Stimulated activated CD8-positive, alpha-beta memory T cell treated with anti-CD3 and anti-CD28 coated beads, Interleukin-4, amount 100 ng/mL, for 48 hours (primary cell): ENCODE results near the gene CDY2B.
"Not testable (repeated sequence)": the region's sequence is repeated elsewhere in the genome, so short reads cannot be mapped to it uniquely, and the experiment has no call there.

Experiments used
- DNase-seq: peaks from one replicate; pipeline ENCODE4 v3.0.0-alpha.2; 2020

Gene CDY2B

DNA sequence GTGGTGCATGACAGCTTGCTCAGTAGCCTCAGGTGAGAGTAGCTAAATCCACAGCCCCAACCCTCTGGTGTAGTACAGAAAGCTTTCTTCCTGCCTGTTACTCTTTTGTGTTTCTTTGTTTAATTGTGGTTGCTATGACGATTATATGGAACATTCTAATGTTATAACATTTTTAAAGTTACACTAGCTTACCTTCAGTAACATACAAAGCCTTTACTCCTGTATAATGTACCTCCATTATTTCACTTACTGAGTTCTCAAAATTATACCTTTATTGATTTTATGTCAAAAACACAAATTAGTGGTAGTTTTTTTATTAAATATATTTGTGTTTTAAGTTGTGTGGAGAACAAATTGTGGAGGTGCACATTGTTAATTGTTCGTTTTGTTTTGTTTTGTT, at the start of gene CDY2B:
TSS of gene CDY2B (minus strand) at position 101 of the 400 bp plus-strand sequence. CDS start 328 bp downstream, outside the sequence.
- DNase-seq, result not testable (repeated sequence)

GRCh38 chrY:17908009-17908408, 28.0 kb upstream of the CDY2B start:
- DNase-seq, result not testable (repeated sequence)

GRCh38 chrY:17907351-17907750, 27.3 kb upstream of the CDY2B start:
- DNase-seq, result not testable (repeated sequence)

GRCh38 chrY:17881697-17882096, 1.7 kb upstream of the CDY2B start:
- DNase-seq, result not testable (repeated sequence)

DNA sequence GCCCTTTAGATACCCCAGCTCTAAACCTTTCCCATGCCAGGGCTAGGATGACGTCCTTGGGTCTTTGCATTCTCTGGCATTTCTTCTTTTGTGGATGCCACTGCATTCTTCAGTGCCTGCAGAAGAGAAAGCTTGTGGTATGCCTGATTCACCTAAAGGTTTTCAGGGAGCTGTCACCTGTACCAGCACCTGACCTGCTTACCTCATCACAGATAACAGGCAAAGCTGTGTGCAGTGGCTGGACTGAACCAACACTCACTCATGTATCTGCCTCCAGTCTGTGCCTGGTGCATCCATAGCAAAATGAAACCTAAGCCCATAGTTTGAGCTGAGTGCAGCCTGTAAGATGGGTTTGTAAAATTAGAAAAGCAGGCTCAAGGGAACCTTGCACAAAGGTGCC, 3.3 kb downstream of the CDY2B start:
- not testable (repeated sequence) for DNase-seq

GRCh38 chrY:17875401-17875800, 4.6 kb downstream of the CDY2B start:
- not testable (repeated sequence) for DNase-seq

DNA sequence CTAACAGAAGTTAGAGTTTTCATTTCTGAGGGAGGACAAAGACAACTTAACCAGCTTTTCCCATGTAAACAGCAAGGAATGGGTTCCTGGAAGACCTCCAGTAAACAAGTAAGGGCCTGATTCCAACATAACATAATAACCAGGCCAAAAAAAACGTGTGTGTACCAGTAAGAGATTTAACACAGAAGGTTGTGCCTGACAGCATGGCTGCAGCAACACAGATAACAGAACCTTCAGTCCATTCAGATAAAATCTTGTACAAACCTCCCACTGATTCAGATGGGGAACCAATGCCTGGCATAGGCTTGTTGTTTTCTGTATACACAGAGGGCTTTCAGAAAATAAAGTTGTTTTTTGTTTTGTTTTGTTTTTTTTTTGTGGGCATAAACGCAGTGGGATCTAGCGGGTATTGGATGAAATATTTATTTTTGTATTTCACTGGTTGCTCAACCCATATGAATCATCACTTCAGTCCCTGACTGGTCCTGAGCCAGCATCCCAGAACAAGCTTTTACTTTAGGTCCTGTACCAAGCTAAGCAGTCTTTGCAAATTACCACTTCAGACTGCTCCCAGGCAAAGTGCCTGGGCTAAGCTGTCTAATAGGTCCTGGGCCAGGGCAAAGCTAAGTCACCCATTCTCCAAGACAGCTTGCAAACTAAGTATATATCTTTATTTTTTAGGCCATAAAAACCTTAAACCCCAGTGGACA, 8.7 kb downstream of the CDY2B start:
- DNase-seq, result not testable (repeated sequence)

GRCh38 chrY:17870737-17871136, 9.3 kb downstream of the CDY2B start:
- not testable (repeated sequence) for DNase-seq

GRCh38 chrY:17867850-17868249, 12.2 kb downstream of the CDY2B start:
- not testable (repeated sequence) for DNase-seq

DNA sequence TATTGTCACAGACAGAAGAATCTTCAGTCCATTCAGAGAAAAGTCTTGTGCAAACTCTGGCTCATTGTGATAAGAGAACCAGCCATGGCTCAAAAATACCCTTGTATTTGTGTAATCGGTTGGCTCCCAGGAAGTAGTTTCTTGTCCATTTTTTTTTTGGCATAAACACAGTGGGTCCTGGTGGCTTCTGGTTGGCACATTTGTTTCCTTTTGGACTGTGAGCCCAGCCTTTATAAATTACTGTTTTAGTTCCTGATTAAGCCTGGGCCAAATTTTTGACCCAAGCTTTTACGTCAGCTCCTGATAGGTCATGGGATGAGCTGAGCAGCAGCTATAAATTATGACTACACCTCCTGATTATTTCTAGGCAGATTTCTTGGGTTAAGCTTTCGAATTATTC, 19.4 kb downstream of the CDY2B start:
- not testable (repeated sequence) for DNase-seq

DNA sequence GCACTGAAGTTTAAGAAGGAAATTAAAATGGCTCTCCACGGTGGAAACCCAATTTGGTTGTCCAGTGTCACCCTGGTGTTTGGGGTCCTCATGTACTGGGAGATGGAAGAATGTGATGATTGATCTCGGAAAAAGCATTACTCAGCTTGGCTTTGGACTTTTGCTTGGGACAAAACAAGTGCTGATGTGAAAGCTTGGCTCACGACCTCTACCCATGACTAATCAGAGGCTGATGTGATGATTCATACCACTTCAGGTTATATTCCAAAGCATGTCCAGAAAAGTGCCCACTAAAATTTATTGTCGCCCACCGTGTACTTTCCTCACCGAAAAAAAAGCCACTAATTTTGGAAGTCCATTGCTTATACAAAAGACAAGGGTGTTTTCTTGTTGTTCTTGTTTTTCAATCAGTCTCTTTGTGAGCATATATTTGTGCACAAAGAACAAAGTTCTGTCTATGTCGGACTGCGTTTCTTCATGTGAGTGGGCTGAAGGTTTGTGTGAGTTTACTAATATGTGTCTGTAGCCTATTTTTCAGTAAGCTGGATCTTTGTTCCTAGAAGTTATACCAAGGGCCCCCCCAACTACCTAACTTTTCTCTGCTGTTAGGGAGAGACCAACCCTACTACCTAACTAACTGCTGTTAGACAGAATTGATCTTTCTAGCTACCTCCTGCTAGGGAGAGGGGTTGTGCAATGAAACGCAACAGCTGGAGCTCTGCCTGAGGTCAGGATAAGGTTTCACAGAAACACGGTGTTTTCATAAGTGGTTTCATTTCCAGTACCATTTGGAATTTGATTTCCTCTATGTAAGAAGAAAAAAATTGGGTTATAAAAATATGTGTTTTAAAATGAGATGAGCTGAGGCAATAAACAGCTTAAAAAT, 22.8 kb downstream of the CDY2B start:
- DNase-seq, result not testable (repeated sequence)

DNA sequence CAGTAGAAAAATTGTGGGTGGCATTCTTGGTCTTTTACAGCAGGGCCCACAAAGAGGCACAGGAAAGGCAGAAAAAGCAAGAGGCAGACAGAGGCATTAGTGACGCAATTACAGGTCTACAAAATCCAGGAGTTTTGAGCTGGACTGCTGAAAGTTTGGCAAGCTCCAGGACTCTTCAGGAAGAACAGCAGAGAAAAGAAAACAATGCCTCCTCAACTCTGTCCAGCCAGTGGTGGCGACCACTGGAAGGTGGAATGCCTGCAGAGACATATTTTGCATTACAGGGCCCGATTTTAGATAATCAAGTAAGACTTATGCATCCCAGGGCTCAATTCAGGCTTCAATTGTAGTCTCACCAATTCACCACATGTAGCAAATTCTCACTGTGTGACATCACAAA, 23.5 kb downstream of the CDY2B start:
- not testable (repeated sequence) for DNase-seq

DNA sequence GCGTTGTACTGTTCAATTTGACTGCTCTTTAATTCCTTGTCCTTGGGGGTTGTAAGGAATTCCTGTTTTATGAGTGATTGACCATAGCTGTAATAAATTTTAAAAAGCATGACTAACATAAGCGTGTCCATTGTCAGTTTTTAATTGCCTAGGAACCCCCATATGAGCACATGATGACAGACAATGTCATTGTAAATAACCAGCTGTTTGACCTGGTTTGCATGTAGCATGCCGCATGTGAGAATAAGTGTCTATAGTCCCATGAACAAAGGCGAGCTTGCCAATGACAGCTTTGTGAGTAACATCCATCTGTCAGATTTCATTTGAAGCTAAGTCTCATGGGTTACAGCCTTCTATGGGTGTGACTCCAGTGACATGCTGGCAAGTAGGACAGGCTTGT, 30.9 kb downstream of the CDY2B start:
- DNase-seq, result not testable (repeated sequence)

- not testable (repeated sequence) for DNase-seq
These were observed 47.9 kb downstream of the CDY2B start for GRCh38 chrY:17832149-17832548.
